CMK (cell line): ENCODE data around the gene NALCN.

Experiments used
- DNase-seq: peaks from one replicate; pipeline ENCODE4 v3.0.0-alpha.2; 2010; ENCODE audit warnings: low read depth

Gene NALCN

GRCh38 chr13:101025925-101026324 lies 390.4 kb downstream of the NALCN start:
- no peak for DNase-seq

GRCh38 chr13:101025519-101025918 lies 390.8 kb downstream of the NALCN start:
- no peak for DNase-seq

GRCh38 chr13:101019126-101019525 lies 397.2 kb downstream of the NALCN start:
- no peak for DNase-seq

- no peak for DNase-seq
These were observed 397.6 kb downstream of the NALCN start for GRCh38 chr13:101018720-101019119.

DNA sequence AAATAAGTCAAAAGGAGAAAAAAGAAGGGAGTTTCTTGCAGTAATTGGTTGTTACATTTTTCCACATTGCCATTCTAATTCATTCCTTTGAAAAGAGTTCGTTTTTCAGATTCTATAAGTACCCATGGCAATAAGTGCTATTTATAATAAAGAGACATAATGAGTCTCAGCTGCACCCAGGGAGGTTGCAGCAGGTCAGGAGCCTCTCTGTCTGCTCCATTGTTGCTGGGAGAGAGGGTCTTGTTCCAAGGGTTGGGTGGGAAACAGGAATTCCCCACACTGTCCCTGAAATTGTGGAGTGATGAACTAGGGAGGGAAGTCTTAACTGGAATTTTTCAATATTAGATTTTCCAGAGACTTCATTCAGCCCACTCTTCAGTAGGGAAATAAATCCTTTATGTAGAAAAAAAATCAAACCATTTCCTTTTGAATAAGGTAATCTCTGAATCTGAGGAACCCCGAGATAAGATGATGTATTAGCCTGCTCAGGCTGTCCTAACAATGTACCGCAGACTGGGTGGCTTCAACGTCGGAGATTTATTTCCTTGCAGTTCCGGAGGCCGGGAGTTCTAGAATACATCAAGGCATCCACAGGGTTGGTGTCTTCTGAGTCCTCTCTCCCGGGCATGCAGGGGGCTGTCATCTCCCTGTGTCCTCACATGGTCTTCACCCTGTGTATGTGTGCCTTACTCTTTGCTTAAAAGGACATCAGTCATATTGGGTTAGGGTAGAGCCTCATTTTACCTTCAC lies 399.0 kb downstream of the NALCN start:
- DNase-seq = no peak

DNA sequence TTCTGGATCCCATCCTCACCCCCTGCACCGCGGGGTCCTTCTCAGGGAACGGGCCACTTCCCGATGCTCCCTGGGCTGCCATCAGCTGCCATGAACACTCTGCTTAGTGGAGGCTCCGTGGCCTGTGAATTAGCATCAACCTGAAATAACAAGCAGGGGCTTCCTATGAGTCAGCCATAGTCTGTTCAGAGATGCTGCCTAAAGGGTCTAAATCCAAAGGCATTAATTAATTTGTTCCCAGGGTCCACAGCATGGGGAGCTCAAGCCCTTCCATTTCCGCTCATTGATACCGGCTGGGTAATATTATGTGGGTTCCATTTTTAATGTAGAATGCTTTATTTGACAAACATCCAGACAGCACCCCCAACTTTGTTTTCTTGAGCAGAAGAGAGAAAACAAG lies 399.8 kb downstream of the NALCN start:
- no peak for DNase-seq

DNA sequence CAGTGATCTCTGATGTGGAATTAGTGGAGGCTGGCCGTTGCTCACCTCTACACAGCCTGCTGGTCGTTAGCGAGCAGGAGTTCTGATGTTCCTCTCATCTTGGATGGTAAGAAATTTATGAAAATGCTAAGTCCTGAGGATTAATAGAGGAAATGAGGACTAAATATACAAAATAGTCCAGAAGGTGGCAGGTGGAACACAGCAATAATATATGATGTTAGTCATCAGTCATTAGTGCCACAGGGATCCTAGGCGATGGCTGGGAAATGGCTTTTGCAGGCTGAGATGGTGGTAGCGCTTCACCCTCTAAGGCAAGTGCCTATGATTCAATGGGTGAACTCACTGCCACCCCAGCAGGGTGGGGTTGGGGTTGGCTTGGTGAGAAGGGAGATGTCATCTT lies 403.1 kb downstream of the NALCN start:
- DNase-seq = no peak

GRCh38 chr13:101010100-101010499 lies 406.2 kb downstream of the NALCN start:
- no peak for DNase-seq

- DNase-seq = no peak
These were observed 409.1 kb downstream of the NALCN start for GRCh38 chr13:101007245-101007644.
